GM18511 (cell line): ENCODE measurements around the gene RNF8.
"Not testable (repeated sequence)": the region's sequence is repeated elsewhere in the genome, so short reads cannot be mapped to it uniquely, and the experiment has no call there.

Experiments
- ATAC-seq: cut with Tn5 transposase; IDR thresholded peaks from one replicate; pipeline ENCODE4 v1.9.1; 2021; ENCODE audit warnings: mild to moderate bottlenecking, moderate library complexity; ENCODE audit not compliant: unreplicated experiment

Gene RNF8

GRCh38 chr6:37442416-37443215, 88.8 kb downstream of the RNF8 start:
- no peak for ATAC-seq

GRCh38 chr6:37443216-37443542, 89.4 kb downstream of the RNF8 start:
- not testable (repeated sequence) for ATAC-seq
